CD4-positive, alpha-beta T cell (primary cell): Measurements from ENCODE around the gene TFEC. TPM values are rescaled to one million over a fixed set of nuclear protein-coding genes. Genes with fewer than 3 reads are reported as not detected.

Source experiments
- ATAC-seq: fragments of 200-7000 bp; cut with Tn5 transposase; one replicate; pipeline ENCODE4 v1.10.0; 2022; ENCODE audit warnings: mild to moderate bottlenecking; ENCODE audit not compliant: poor library complexity
- CTCF ChIA-PET: fragments of 350-600 bp; sonication (Branson Sonifier 250); formaldehyde crosslinking; loops from one replicate; lab custom pipeline; 2021; ENCODE audit warnings: antibody characterized with exemption, inconsistent platforms; lab: Charles Lee
- POLR2A ChIA-PET: fragments of 350-600 bp; sonication (Branson Sonifier 250); formaldehyde crosslinking; loops from one replicate; lab custom pipeline; 2021; ENCODE audit warnings: antibody characterized with exemption, inconsistent platforms; lab: Charles Lee
- DNase-seq, 14 experiments: peaks; one replicate each; pipeline ENCODE4 v3.0.0-alpha.2; 2013 to 2020; ENCODE audit warnings: mixed read lengths in 2 of 14
- H3K27ac ChIP-seq, 2 donors: one replicate each; pipeline versions ENCODE4 v1.5.1 to v1.7.0; 2013; ENCODE audit warnings: low read length in 2 of 2, low read depth in 1 of 2, mild to moderate bottlenecking in 1 of 2
- H3K27me3 ChIP-seq, 2 experiments: 1 replicate in 1 of 2; 2 replicates in 1 of 2; pipeline versions ENCODE4 v1.6.1 to v1.7.0; 2013; ENCODE audit warnings: low read length in 2 of 2, control low read depth in 1 of 2, mild to moderate bottlenecking in 1 of 2, moderate library complexity in 1 of 2; ENCODE audit not compliant: insufficient read depth in 2 of 2, control insufficient read depth in 1 of 2
- H3K36me3 ChIP-seq: one replicate; pipeline ENCODE4 v1.6.1; 2013; ENCODE audit warnings: low read length, control low read depth; ENCODE audit not compliant: insufficient read depth
- H3K4me1 ChIP-seq: one replicate; pipeline ENCODE4 v1.6.1; 2013; ENCODE audit warnings: low read length, control low read depth; ENCODE audit not compliant: insufficient read depth
- H3K4me3 ChIP-seq: one replicate; pipeline ENCODE4 v1.5.1; 2013; ENCODE audit warnings: mild to moderate bottlenecking, low read length, moderate library complexity
- H3K9me3 ChIP-seq, 2 experiments: 1 replicate in 1 of 2; 2 replicates in 1 of 2; pipeline versions ENCODE4 v1.6.1 to v1.7.0; 2013; ENCODE audit warnings: low read length in 2 of 2, mild to moderate bottlenecking in 2 of 2, control low read depth in 1 of 2, moderate library complexity in 1 of 2; ENCODE audit not compliant: control insufficient read depth in 1 of 2, insufficient read depth in 1 of 2
- H3K27ac Mint-ChIP-seq: one replicate; pipeline ENCODE4 v1.8.0; 2020; ENCODE audit warnings: mixed read lengths
- H3K27me3 Mint-ChIP-seq: one replicate; pipeline ENCODE4 v1.8.0; 2021; ENCODE audit warnings: mixed read lengths
- H3K36me3 Mint-ChIP-seq: one replicate; pipeline ENCODE4 v1.8.0; 2021; ENCODE audit warnings: low read depth, mixed read lengths
- H3K4me1 Mint-ChIP-seq: one replicate; pipeline ENCODE4 v1.8.0; 2021; ENCODE audit warnings: low read depth, mixed read lengths
- H3K4me3 Mint-ChIP-seq: one replicate; pipeline ENCODE4 v1.8.0; 2020; ENCODE audit warnings: mild to moderate bottlenecking, mixed read lengths
- H3K9me3 Mint-ChIP-seq: one replicate; pipeline ENCODE4 v1.8.0; 2020; ENCODE audit warnings: mixed read lengths
- intact Hi-C, 2 experiments: fragments of 100-400 bp; cut with DNase I in 1 of 2; cut with micrococcal nuclease in 1 of 2; formaldehyde crosslinking; loops; one replicate each; pipeline versions ENCODE4 v1.15.1 to v1.9.0; 2023 to 2025; cut with DNase I, micrococcal nuclease
- total RNA-seq, 174 experiments: library from RNA in 2 of 174; stranded (reverse) in 2 of 174; gene quantifications; one replicate each; pipeline ENCODE4 v1.2.3 and lab custom pipeline; 2021 to 2026
- TF ChIP-seq, protein P1 (sequence below): fragments of 200-600 bp; IDR thresholded peaks from one replicate; pipeline ENCODE4 v1.8.0; 2022; ENCODE audit warnings: antibody characterized with exemption, mild to moderate bottlenecking

The TFEC gene
- total RNA-seq, 2 experiments from 2014 or later = not detected

DNA sequence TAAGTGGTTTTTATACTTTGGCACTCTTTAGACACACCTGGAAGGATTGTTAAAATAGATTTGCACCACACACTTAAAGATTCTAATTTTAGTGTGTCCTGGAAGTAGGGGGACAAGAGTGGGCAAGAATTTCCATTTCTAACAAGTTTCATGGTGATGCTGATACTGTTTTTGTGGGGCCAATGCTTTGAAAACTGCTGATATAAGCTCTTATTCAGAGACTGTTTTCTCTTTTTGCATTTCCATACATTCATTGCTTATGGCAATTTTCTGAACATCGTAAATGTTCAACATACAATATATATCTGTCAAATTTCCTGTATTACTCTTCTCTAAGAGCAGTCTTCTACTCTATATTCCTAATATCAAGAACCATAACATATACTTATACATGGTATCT is 79.0 kb downstream of the TFEC start:
- CTCF ChIA-PET = no interaction called here
- ATAC-seq (no peak), DNase-seq (no peak)
- Histone ChIP-seq H3K27ac (no peak overlapping the region), H3K36me3 (no peaks in the 10 kb centered on the region), H3K4me3 (no peak overlapping the region), H3K9me3 (no peaks in the 10 kb centered on the region), H3K27me3 (no peaks in the 10 kb centered on the region), H3K4me1 (no peaks in the 10 kb centered on the region)
- Mint-ChIP-seq H3K36me3 (no peaks in the 10 kb centered on the region), H3K27ac (no peak overlapping the region), H3K27me3 (no peaks in the 10 kb centered on the region), H3K9me3 (no peaks in the 10 kb centered on the region), H3K4me1 (no peaks in the 10 kb centered on the region), H3K4me3 (no peak overlapping the region)
- POLR2A ChIA-PET = no interaction called here
- TF ChIP-seq, protein P1, sequence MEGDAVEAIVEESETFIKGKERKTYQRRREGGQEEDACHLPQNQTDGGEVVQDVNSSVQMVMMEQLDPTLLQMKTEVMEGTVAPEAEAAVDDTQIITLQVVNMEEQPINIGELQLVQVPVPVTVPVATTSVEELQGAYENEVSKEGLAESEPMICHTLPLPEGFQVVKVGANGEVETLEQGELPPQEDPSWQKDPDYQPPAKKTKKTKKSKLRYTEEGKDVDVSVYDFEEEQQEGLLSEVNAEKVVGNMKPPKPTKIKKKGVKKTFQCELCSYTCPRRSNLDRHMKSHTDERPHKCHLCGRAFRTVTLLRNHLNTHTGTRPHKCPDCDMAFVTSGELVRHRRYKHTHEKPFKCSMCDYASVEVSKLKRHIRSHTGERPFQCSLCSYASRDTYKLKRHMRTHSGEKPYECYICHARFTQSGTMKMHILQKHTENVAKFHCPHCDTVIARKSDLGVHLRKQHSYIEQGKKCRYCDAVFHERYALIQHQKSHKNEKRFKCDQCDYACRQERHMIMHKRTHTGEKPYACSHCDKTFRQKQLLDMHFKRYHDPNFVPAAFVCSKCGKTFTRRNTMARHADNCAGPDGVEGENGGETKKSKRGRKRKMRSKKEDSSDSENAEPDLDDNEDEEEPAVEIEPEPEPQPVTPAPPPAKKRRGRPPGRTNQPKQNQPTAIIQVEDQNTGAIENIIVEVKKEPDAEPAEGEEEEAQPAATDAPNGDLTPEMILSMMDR = no peak
- intact Hi-C loops = no loop called here

DNA sequence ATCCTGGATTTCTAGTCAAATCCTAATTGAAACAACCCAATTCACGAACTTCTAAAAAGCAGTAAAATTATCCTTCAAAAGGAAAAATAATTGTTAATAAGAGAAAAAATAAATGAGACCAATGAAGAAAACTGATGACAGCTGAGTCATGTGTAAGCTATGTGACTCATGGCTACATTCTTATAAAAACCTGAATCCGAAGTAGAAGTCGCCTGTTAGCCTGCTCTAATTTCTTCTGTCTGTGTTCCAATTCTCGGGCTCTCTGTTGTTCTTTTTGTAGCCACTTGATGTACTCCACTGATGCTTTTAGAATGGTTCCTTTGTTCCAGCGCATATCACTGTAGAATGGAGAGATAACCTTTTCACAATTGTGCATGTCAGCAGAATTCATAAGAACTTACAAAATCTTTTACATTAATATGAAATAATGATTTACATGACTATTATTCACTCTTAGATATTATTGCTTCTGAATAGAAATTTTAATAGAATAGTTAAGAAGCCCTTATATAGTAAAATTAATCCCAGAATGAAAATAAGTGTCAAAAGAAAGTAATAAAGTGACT is 88.8 kb downstream of the TFEC start:
- Mint-ChIP-seq H3K36me3 (no peaks in the 10 kb centered on the region), H3K4me1 (no peaks in the 10 kb centered on the region)
- POLR2A ChIA-PET = no interaction called here

DNA sequence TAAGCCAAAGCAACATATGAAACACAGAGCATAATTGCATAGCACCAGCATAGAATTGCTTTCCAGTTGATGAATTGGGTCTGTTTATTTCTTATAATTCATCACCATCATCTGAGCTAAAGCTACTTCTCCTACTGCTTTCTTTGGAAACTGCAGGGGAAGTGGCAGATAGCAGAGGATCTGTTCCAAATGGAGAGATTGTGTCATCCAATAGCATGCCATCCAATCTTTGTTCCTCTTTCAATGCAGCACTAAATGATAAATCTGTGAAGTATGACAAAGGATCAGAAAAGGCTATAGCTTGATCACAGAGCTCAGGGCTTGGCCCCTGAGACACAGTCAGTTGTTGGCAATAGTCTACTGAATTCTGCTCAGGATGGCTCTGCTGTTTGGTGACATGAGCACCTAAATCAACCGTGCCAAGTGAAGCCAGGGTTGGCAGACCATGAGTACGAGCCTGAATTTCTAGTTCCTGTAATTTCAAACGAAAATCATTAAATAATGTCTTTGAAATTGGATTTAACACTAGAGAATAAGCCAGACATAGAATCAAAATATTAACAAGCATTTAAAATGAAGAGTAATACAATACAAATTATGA is 90.0 kb downstream of the TFEC start:
- ChIA-PET POLR2A (no interaction called here), CTCF (no interaction called here)
- no peak overlapping the region for H3K4me3 ChIP-seq
- no peaks in the 10 kb centered on the region for H3K4me1 Mint-ChIP-seq
- no peaks in the 10 kb centered on the region for H3K4me1 ChIP-seq
- H3K36me3 Mint-ChIP-seq = no peaks in the 10 kb centered on the region
- H3K27ac ChIP-seq = no peak overlapping the region
- intact Hi-C loops = no loop called here
- no peak for ATAC-seq
- TF ChIP-seq, protein P1 = no peak
- H3K4me3 Mint-ChIP-seq = no peak overlapping the region
- no peaks in the 10 kb centered on the region for H3K9me3 ChIP-seq
- H3K27me3 Mint-ChIP-seq = no peaks in the 10 kb centered on the region
- H3K27me3 ChIP-seq = no peaks in the 10 kb centered on the region
- no peaks in the 10 kb centered on the region for H3K36me3 ChIP-seq
- no peaks in the 10 kb centered on the region for H3K9me3 Mint-ChIP-seq
- DNase-seq = peak in 1 of 14 experiments; percentile 0
- H3K27ac Mint-ChIP-seq = no peak overlapping the region

More for the DNA sequence above, 88.8 kb downstream of the TFEC start:
- H3K4me1 ChIP-seq = no peaks in the 10 kb centered on the region
- Mint-ChIP-seq H3K27ac (no peak overlapping the region), H3K4me3 (no peak overlapping the region), H3K9me3 (no peaks in the 10 kb centered on the region), H3K27me3 (no peaks in the 10 kb centered on the region)
- H3K27me3 ChIP-seq = no peaks in the 10 kb centered on the region
- no peak for ATAC-seq
- no peak overlapping the region for H3K27ac ChIP-seq
- CTCF ChIA-PET = no interaction called here
- no peak for DNase-seq
- intact Hi-C loops = no loop called here
- H3K4me3 ChIP-seq = no peak overlapping the region
- H3K36me3 ChIP-seq = no peaks in the 10 kb centered on the region
- TF ChIP-seq, protein P1 = no peak
- H3K9me3 ChIP-seq = no peaks in the 10 kb centered on the region
